H9 (cell line): ENCODE results near the gene LYRM7. TPM values are rescaled to one million over a fixed set of nuclear protein-coding genes. Genes with fewer than 3 reads are reported as not detected.

Experiments
- DNase-seq: peaks from one replicate; pipeline ENCODE4 v3.0.0-alpha.2; 2017
- H2AFZ ChIP-seq: one replicate; pipeline ENCODE4 v1.6.1; 2013; ENCODE audit warnings: mild to moderate bottlenecking, low read length, control low read depth, moderate library complexity
- H2AK5ac ChIP-seq: 2 replicates; pipeline ENCODE4 v1.6.1; 2013; ENCODE audit warnings: low read length, control low read depth, mixed read lengths; ENCODE audit not compliant: insufficient read length
- H2BK120ac ChIP-seq: one replicate; pipeline ENCODE4 v1.6.1; 2013; ENCODE audit warnings: low read depth, mild to moderate bottlenecking, low read length, control low read depth, inconsistent platforms; ENCODE audit not compliant: poor library complexity, severe bottlenecking
- H2BK12ac ChIP-seq: 2 replicates; pipeline ENCODE4 v1.6.1; 2013; ENCODE audit warnings: low read length, control low read depth, mixed read lengths, low read depth; ENCODE audit not compliant: insufficient read length
- H2BK15ac ChIP-seq: 2 replicates; pipeline ENCODE4 v1.6.1; 2013; ENCODE audit warnings: low read depth, low read length, control low read depth
- H2BK20ac ChIP-seq: one replicate; pipeline ENCODE4 v1.6.1; 2013; ENCODE audit warnings: low read depth, mild to moderate bottlenecking, low read length, control low read depth, inconsistent platforms; ENCODE audit not compliant: poor library complexity, severe bottlenecking
- H2BK5ac ChIP-seq: 2 replicates; pipeline ENCODE4 v1.6.1; 2013; ENCODE audit warnings: low read length, control low read depth, mixed read lengths; ENCODE audit not compliant: insufficient read length
- H3K14ac ChIP-seq: 2 replicates; pipeline ENCODE4 v1.6.1; 2013; ENCODE audit warnings: low read length, control low read depth; ENCODE audit not compliant: insufficient read depth
- H3K18ac ChIP-seq: 2 replicates; pipeline ENCODE4 v1.6.1; 2013; ENCODE audit warnings: low read depth, mild to moderate bottlenecking, mixed read lengths, low read length, control low read depth; ENCODE audit not compliant: insufficient read length
- H3K23ac ChIP-seq: 2 replicates; pipeline ENCODE4 v1.6.1; 2013; ENCODE audit warnings: low read length, control low read depth, mixed read lengths, low read depth; ENCODE audit not compliant: insufficient read length
- H3K23me2 ChIP-seq: 2 replicates; pipeline ENCODE4 v1.6.1; 2013; ENCODE audit warnings: low read depth, mild to moderate bottlenecking, mixed read lengths, low read length, control low read depth; ENCODE audit not compliant: insufficient read length, poor library complexity, severe bottlenecking
- H3K27ac ChIP-seq: 2 replicates; pipeline ENCODE4 v1.5.1; 2013; ENCODE audit warnings: low read length, control low read depth, mixed read lengths, low read depth; ENCODE audit not compliant: insufficient read length
- H3K27me3 ChIP-seq: 2 replicates; pipeline ENCODE4 v1.6.1; 2013; ENCODE audit warnings: low read length, control low read depth, inconsistent platforms; ENCODE audit not compliant: insufficient read depth
- H3K4ac ChIP-seq: 2 replicates; pipeline ENCODE4 v1.6.1; 2013; ENCODE audit warnings: low read depth, mild to moderate bottlenecking, control low read depth, inconsistent platforms, low read length, moderate library complexity
- H3K4me1 ChIP-seq: 2 replicates; pipeline ENCODE4 v1.6.1; 2013; ENCODE audit warnings: low read length, control low read depth, inconsistent platforms; ENCODE audit not compliant: insufficient read depth
- H3K4me2 ChIP-seq: 2 replicates; pipeline ENCODE4 v1.6.1; 2013; ENCODE audit warnings: low read length, control low read depth, mixed read lengths; ENCODE audit not compliant: insufficient read length, insufficient read depth
- H3K56ac ChIP-seq: 2 replicates; pipeline ENCODE4 v1.6.1; 2013; ENCODE audit warnings: low read depth, mild to moderate bottlenecking, mixed read lengths, low read length, control low read depth; ENCODE audit not compliant: insufficient read length
- H3K79me1 ChIP-seq: 2 replicates; pipeline ENCODE4 v1.6.1; 2013; ENCODE audit warnings: low read depth, mild to moderate bottlenecking, moderate library complexity, low read length, control low read depth, inconsistent platforms; ENCODE audit not compliant: insufficient read depth, poor library complexity, severe bottlenecking
- H3K79me2 ChIP-seq: 2 replicates; pipeline ENCODE4 v1.6.1; 2013; ENCODE audit warnings: low read length, control low read depth, inconsistent platforms; ENCODE audit not compliant: insufficient read depth
- H3K9ac ChIP-seq: 2 replicates; pipeline ENCODE4 v1.6.1; 2013; ENCODE audit warnings: low read length, control low read depth, mixed read lengths; ENCODE audit not compliant: insufficient read length; ENCODE audit errors: extremely low read depth
- H3K9me3 ChIP-seq: one replicate; pipeline ENCODE4 v1.6.1; 2013; ENCODE audit warnings: low read depth, low read length, inconsistent platforms; ENCODE audit not compliant: control insufficient read depth
- H3T11ph ChIP-seq: one replicate; pipeline ENCODE4 v1.6.1; 2013; ENCODE audit warnings: mild to moderate bottlenecking, low read length, control low read depth, inconsistent platforms
- H4K20me1 ChIP-seq: one replicate; pipeline ENCODE4 v1.6.1; 2013; ENCODE audit not compliant: control insufficient read depth, insufficient read length, insufficient read depth
- H4K5ac ChIP-seq: 2 replicates; pipeline ENCODE4 v1.6.1; 2013; ENCODE audit warnings: low read depth, mild to moderate bottlenecking, mixed read lengths, low read length, control low read depth; ENCODE audit not compliant: insufficient read length
- H4K8ac ChIP-seq: replicated peaks from 2 replicates; pipeline ENCODE4 v1.6.1; 2013; ENCODE audit warnings: low read length, control low read depth, mixed read lengths, low read depth; ENCODE audit not compliant: insufficient read length
- H4K91ac ChIP-seq: 2 replicates; pipeline ENCODE4 v1.6.1; 2013; ENCODE audit warnings: low read depth, mild to moderate bottlenecking, moderate library complexity, mixed read lengths, low read length, control low read depth; ENCODE audit not compliant: insufficient read length
- H3K27ac Mint-ChIP-seq, 3 experiments: 2 replicates in 2 of 3; 3 replicates in 1 of 3; pipeline ENCODE4 v1.8.0; 2020 to 2021; ENCODE audit warnings: mixed read lengths in 3 of 3, mild to moderate bottlenecking in 1 of 3, moderate library complexity in 1 of 3
- H3K27me3 Mint-ChIP-seq: 2 replicates; pipeline ENCODE4 v1.8.0; 2021; ENCODE audit warnings: low read depth, mild to moderate bottlenecking, moderate library complexity, mixed read lengths
- H3K36me3 Mint-ChIP-seq, 3 experiments: 2 replicates in 2 of 3; 3 replicates in 1 of 3; pipeline ENCODE4 v1.8.0; 2020 to 2021; ENCODE audit warnings: low read depth in 3 of 3, mixed read lengths in 3 of 3; ENCODE audit not compliant: insufficient read depth in 1 of 3
- H3K4me1 Mint-ChIP-seq, 2 experiments: 2 replicates each; pipeline ENCODE4 v1.8.0; 2020; ENCODE audit warnings: mixed read lengths in 2 of 2
- H3K4me3 Mint-ChIP-seq, 2 experiments: 2 replicates in 1 of 2; 3 replicates in 1 of 2; pipeline ENCODE4 v1.8.0; 2020 to 2021; ENCODE audit warnings: mild to moderate bottlenecking in 2 of 2, mixed read lengths in 2 of 2, moderate library complexity in 1 of 2
- H3K9me3 Mint-ChIP-seq, 2 experiments: 2 replicates in 1 of 2; 3 replicates in 1 of 2; pipeline ENCODE4 v1.8.0; 2020; ENCODE audit warnings: mild to moderate bottlenecking in 2 of 2, mixed read lengths in 2 of 2, moderate library complexity in 1 of 2
- CTCF ChIP-seq: fragments of 200-600 bp; sonication (generic); conservative IDR thresholded peaks from 3 replicates; pipeline ENCODE4 v1.8.0; 2021; ENCODE audit warnings: antibody characterized with exemption, mild to moderate bottlenecking
- total RNA-seq: library from RNA; stranded (reverse); gene quantifications from 2 replicates; pipeline ENCODE4 v1.2.1, GENCODE V29; 2021

The LYRM7 gene
- total RNA-seq, 1 experiment from 2014 or later, result 7.0 TPM

GRCh38 chr5:131147258-131147657, 23.5 kb upstream of the LYRM7 start:
- H3K4ac ChIP-seq, result no peak overlapping the region
- no peaks in the 10 kb centered on the region for H4K20me1 ChIP-seq
- no peak overlapping the region for H3K27ac ChIP-seq
- no peaks in the 10 kb centered on the region for H3K9me3 ChIP-seq
- H2BK20ac ChIP-seq, result no peak overlapping the region
- no peak overlapping the region for H2BK12ac ChIP-seq
- H2BK120ac ChIP-seq, result no peak overlapping the region
- no peaks in the 10 kb centered on the region for H3K79me2 ChIP-seq
- H3K79me1 ChIP-seq, result no peaks in the 10 kb centered on the region
- H2AFZ ChIP-seq, result no peak overlapping the region
- no peak overlapping the region for H3K9ac ChIP-seq
- no peak overlapping the region for H2BK15ac ChIP-seq
- H3K27me3 Mint-ChIP-seq, result no peaks in the 10 kb centered on the region
- H4K8ac ChIP-seq, result no peak overlapping the region
- no peak overlapping the region for H2AK5ac ChIP-seq
- H3K18ac ChIP-seq, result no peak overlapping the region
- H4K5ac ChIP-seq, result no peak overlapping the region
- no peaks in the 10 kb centered on the region for H3K36me3 Mint-ChIP-seq
- H3K4me1 Mint-ChIP-seq, result peaks cover 0 to 5% of the 10 kb centered on the region in 2 experiments; a peak in 2 of 4 replicates
- TF ChIP-seq CTCF, result no peak
- H3K4me1 ChIP-seq, result no peaks in the 10 kb centered on the region; the same call in 1 of the 2 replicates
- H3K27ac Mint-ChIP-seq, result no peak overlapping the region
- H3K9me3 Mint-ChIP-seq, result no peaks in the 10 kb centered on the region
- no peak overlapping the region for H3K14ac ChIP-seq
- no peak overlapping the region for H3K23ac ChIP-seq
- no peak overlapping the region for H4K91ac ChIP-seq
- no peak overlapping the region for H3K56ac ChIP-seq
- no peaks in the 10 kb centered on the region for H3K27me3 ChIP-seq
- no peaks in the 10 kb centered on the region for H3K23me2 ChIP-seq
- DNase-seq, result no peak
- H3T11ph ChIP-seq, result no peak overlapping the region
- H3K4me3 Mint-ChIP-seq, result no peak overlapping the region
- no peak overlapping the region for H3K4me2 ChIP-seq
- H2BK5ac ChIP-seq, result no peak overlapping the region
